SHP77 treated with DMSO at 0.1 percent for 48 hours (cell line): ENCODE data around the gene HADHA.
A peak's percentile ranks its signal among the peaks of the same experiment; 100 is the strongest.
"Not testable (repeated sequence)": the region's sequence is repeated elsewhere in the genome, so short reads cannot be mapped to it uniquely, and the experiment has no call there.

Experiments used
- DNase-seq: peaks from one replicate; lab custom pipeline; 2025; lab: John Stamatoyannopoulos, UW

The HADHA gene

GRCh38 chr2:26244309-26245230 lies at the start of gene HADHA, which contains the start of gene HADHB:
TSS of gene HADHA (minus strand) at chr2:26244632. CDS start at chr2:26244596, 36 bp downstream.
TSS of gene HADHB (plus strand) at chr2:26244939. CDS start at chr2:26254255, 9,316 bp downstream.
- peak; percentile 84 for DNase-seq

DNA sequence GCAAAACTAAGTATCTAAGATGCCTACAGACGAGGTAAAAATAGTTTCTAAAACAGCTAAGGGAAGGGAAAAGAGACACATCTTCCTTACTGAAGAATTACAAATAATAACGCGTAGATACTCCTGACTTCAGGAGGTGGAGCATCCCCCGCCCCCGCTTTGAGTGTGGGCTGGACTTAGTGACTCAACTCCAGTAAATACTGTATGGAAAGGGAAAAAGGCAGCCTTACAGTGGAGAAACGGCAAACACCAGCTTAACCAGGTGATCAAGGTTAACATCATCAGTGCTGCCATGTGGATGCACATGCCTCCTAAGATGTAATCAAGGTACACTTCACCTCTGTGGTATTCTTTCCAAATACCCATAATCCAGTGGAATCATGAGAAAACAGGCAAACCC lies 48.2 kb upstream of the HADHA start:
- no peak for DNase-seq

GRCh38 chr2:26290001-26290400 lies 45.6 kb upstream of the HADHA start:
- DNase-seq = no peak

DNA sequence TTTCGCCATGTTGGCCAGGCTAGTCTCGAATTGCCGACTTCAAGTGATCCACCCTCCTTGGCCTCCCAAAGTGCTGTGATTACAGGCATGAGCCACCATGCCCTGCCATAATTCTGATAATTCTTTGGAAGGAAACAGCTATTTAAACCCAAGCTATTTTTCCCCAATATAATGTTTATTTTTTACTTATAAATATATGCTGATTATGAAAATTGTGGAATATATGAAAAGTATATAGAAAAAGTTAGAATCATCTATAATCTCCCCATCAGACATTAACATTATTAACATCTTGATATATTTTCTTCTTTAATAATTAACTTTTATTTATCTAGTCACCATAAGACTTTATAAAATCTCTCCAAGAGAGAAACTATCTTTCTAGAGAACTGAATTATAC lies 41.5 kb upstream of the HADHA start:
- no peak for DNase-seq

DNA sequence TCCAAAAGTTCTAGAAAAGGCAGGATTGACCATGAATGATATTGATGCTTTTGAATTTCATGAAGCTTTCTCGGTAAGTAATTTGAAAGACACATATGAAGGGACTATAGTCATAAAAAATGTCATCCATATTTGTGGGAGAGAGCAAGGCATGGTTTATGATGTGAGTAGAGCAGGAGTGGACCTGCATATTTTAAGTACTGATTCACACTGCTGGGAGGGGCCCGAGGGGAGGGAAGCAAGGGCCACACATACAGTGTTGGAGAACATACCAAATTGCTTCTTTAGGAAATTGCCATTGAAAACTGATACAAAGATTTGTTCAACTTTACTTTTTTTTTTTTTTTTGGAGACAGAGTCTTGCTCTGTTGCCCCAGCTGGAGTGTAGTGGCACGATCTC lies 39.7 kb upstream of the HADHA start:
- DNase-seq = no peak

GRCh38 chr2:26283606-26284005 lies 39.2 kb upstream of the HADHA start:
- no peak for DNase-seq

DNA sequence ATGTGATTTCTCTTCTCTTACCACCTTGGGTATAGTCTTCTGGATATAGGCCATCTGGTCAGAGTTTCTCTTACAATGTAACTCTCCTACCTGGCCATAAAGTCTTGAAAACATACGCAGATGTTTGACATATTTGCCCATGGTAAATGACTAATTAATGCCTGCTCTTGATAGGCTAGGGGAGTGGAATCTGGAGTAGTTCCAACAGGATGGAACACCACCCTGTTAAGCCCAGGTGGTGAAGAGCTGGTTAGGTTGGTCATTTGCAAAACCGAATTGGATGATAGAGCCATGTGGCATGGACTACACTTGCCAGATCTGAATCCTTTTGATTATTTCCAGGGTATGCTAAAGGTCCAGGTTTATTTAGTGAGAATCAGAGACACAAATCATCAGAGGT lies 36.8 kb upstream of the HADHA start:
- DNase-seq = no peak

GRCh38 chr2:26279886-26280285 lies 35.5 kb upstream of the HADHA start:
- DNase-seq = no peak

DNA sequence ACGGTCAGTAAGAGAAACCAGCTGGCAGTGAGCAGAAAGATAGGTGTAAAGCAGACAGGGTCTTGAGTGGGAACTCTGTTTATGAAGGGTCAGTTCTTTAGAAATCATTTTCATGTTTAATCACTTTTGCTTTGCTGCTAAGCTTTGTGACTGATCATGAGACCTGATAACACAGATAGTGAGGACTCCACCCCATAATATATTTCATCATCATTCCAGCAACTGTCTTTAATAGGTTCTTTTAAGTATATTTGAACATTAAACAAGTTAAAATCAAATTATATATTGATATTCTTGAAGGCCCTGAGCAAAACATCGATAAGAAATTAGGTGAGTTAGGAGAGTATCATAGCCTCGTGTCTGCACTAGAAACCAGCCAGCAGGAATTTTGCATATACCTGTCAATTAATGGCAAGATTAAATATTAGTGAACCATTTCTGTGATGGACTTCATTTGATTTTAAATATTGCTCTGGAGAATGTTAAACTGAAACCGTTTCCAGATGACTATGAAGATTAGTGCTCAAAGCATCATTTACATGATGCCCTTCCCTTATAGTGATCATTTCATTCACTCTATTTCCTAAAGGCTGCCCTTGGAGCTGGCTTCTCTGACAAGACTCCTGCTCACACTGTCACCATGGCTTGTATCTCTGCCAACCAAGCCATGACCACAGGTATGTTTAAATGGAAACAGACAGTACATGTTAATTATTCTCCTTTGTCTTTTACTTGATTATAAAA lies 32.2 kb upstream of the HADHA start:
- no peak for DNase-seq

DNA sequence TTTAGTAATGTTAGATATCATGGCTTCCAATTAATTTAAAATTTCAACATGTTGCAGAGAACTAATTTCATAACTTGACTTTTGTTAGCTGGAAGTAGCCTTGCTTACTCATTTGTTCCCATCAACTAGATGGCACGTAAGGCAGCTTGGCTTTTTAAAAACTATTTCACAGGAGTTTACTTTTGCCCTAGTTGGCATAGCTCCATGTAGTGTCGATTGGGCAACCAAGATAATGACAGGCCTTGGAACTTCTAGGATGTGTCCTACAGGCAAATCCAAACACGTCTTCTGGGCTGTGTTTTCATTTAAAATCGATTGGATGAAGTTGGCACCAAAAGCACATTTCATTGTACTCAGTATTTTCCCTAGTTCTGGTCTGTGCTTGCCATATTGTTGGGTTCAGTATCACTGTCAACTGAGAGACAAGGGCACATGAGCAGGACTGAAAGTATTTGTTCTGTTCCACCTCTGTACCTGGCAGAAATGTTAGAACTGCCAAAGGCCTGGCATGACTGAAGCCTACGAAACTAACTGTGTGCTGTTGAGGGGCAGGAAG lies 29.7 kb upstream of the HADHA start:
- no peak for DNase-seq

GRCh38 chr2:26273501-26273900 lies 29.1 kb upstream of the HADHA start:
- no peak for DNase-seq

DNA sequence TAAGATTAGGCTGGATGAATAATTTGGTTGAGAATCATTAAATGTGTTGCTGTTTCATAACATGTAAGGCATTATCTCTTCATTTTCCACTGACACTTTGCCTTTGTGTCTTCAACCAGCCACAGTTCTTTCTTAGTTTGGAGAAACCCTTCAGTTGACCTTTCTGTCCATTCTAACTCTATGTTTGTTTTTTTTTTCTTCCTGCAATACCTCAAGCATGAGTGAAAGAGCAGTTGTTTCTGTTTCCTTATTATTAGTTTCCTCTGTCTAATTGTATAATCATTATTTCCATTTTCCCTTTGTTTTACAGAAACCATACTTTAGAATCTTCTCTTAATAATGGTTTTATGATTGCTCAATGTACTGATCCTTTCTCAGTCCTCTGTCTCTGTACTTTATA lies 25.9 kb upstream of the HADHA start:
- DNase-seq = no peak

DNA sequence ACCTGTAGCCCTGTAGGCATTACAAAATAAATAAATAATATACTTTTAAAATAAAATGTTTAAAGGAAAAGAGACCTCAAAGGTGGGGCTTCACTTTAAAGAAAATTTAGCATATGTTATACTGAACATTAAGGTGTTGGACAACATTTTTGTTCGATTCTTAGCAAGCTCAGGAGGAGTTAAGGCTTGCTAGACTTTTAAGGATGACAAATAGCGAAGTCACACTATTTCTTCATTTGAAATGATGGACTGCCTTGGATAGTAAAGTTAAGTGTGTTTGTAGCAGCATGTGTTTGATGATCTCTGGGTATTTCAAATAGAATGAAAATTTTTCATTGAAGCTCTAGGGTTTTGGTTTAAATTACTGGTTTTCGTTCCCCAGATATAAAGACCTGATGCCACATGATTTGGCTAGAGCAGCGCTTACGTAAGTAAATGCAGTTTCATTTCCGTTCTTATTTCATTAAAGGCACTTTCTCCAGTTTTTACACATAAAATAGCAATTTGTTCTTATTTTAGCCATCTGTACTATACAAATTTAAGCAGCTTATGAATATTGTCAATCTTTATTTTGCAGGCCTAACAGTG lies 25.2 kb upstream of the HADHA start:
- no peak for DNase-seq

- DNase-seq = not testable (repeated sequence)
Measured at GRCh38 chr2:26268670-26269385, 24.4 kb upstream of the HADHA start.

- DNase-seq = no peak
Measured at GRCh38 chr2:26268213-26268612, 23.8 kb upstream of the HADHA start.

DNA sequence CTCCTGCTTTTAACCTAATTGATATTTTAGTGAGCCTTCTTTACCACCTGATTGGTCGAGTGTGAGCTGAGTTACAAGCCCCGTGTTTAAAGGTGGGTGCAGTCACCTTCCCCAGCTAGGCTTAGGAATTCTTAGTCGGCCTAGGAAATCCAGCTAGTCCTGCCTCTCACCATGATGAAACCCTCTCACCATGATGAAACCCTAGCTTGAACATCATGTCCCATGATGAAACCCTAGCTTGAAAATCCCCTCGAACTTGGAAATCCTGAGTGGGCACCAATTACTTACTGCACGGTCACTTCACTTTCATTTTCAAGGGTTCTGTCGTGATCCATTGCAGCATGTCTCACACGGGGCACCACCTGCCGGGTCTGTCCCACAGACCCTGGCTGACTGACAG lies 14.4 kb upstream of the HADHA start:
- DNase-seq = not testable (repeated sequence)

DNA sequence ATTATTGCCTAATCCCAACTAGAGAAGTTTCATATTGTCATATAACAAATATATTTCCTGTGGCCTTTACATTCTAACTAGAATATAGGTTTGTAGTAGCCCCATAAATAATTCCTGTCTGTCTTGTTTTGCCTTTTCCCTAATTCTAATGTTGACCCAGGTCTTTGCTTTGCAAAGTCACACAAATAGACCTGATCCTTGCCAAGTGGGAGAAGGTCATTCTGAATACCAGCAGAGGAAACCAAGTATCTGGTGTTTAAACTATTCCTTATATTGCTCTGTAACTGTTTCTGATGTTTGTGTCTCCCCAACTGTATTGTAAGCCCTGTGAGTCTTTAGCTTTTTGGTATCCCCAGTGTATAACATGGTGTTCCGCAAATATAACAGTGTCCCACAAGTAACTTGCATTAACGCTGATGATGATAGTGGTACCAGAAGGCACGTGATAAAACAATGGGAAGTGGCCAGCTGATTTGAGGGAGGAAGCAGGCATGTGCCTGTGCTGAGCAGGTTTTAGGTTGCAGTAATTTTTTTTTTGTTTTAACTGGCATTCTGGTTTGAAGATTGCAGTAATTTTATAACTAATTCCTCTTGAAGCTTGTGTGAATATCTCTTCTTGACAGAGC lies 11.4 kb upstream of the HADHA start:
- DNase-seq = no peak

DNA sequence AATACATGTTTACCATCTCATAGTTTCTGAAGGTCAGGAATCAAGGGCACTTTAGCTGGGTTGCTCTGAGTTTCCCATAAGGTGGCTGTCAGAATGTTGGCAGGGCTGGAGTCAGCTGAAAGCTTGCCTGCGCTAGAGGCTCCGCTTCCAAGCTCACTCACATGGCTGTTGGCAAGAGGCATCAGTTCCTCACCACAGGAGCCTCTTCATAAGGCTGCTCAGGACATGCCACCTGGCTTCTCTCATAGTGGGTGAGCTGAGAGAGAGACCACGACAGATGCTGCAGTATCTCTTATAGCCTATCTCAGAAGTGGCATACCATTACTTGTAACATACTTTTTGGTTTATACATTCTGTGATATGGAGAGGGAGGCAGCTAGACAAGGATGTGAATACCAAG lies 7.5 kb upstream of the HADHA start:
- DNase-seq = no peak

DNA sequence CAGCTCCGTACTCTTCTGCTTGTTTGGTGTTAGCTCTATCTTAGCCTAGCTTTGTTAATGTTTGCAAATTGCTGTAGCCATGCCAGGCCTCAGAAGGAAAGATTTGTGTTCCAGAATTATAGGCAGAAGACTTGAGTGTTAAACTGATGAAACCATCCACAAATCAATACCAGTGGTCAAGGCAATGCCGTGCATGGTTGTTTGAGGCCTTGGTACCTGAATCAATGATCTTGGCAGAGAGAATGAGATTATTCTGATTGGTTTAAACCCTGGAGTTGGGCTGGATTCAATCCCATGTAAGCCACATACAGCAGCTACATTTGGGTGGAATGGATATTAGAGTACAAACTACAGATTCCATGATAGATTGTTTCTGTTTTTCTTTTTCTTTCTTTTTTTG lies 5.2 kb upstream of the HADHA start:
- no peak for DNase-seq

- no peak for DNase-seq
Measured at GRCh38 chr2:26246818-26247217, 2.4 kb upstream of the HADHA start.

GRCh38 chr2:26245810-26246209 lies 1.4 kb upstream of the HADHA start:
- no peak for DNase-seq
